Spleen (tissue), 11 donors: Measurements from ENCODE around the gene STAP1. TPM values are rescaled to one million over a fixed set of nuclear protein-coding genes. Genes with fewer than 3 reads are reported as not detected.

Source experiments
- DNase-seq: peaks from one replicate; pipeline ENCODE4 v3.0.0-alpha.2; 2020
- H3K27ac ChIP-seq, 8 donors: fragments of 200-600 bp; sonication (generic) in 7 of 8; 1 replicate in 4 of 8; 2 replicates in 4 of 8; pipeline versions ENCODE4 v1.5.0 to v1.8.0; 2016 to 2021; ENCODE audit warnings: inconsistent platforms in 4 of 8, mild to moderate bottlenecking in 4 of 8, moderate library complexity in 1 of 8
- H3K27me3 ChIP-seq, 7 donors: fragments of 200-600 bp; sonication (generic) in 6 of 7; replicated peaks in 1 of 7; 1 replicate in 4 of 7; 2 replicates in 3 of 7; pipeline versions ENCODE4 v1.5.0 to v1.8.0; 2016 to 2021; ENCODE audit warnings: inconsistent platforms in 3 of 7, mild to moderate bottlenecking in 1 of 7
- H3K36me3 ChIP-seq, 6 donors: fragments of 200-600 bp; sonication (generic) in 5 of 6; 1 replicate in 4 of 6; 2 replicates in 2 of 6; pipeline versions ENCODE4 v1.5.0 to v1.8.0; 2016 to 2021; ENCODE audit warnings: inconsistent platforms in 2 of 6
- H3K4me1 ChIP-seq, 6 donors: fragments of 200-600 bp; sonication (generic) in 5 of 6; 1 replicate in 3 of 6; 2 replicates in 3 of 6; pipeline versions ENCODE4 v1.5.0 to v1.8.0; 2016 to 2021; ENCODE audit warnings: inconsistent platforms in 3 of 6
- H3K4me3 ChIP-seq, 8 donors: fragments of 200-600 bp; sonication (generic) in 7 of 8; 1 replicate in 4 of 8; 2 replicates in 4 of 8; pipeline versions ENCODE4 v1.5.0 to v1.8.0; 2016 to 2021; ENCODE audit warnings: inconsistent platforms in 4 of 8, mild to moderate bottlenecking in 4 of 8, moderate library complexity in 2 of 8
- H3K9me3 ChIP-seq, 8 donors: fragments of 200-600 bp; sonication (generic) in 7 of 8; 1 replicate in 4 of 8; 2 replicates in 4 of 8; pipeline versions ENCODE4 v1.5.0 to v1.8.0; 2016 to 2021; ENCODE audit warnings: inconsistent platforms in 4 of 8
- CTCF ChIP-seq, 11 experiments: fragments of 200-600 bp in 7 of 11; fragments of 450-650 bp in 4 of 11; sonication (generic) in 4 of 11; IDR thresholded peaks in 8 of 11; conservative IDR thresholded peaks in 3 of 11; 1 replicate in 7 of 11; 2 replicates in 4 of 11; pipeline versions ENCODE4 v1.4.0 to v1.8.0; 2016 to 2021; ENCODE audit warnings: antibody characterized with exemption in 11 of 11, inconsistent platforms in 4 of 11, mild to moderate bottlenecking in 1 of 11
- POLR2A ChIP-seq, 3 donors: fragments of 450-650 bp; IDR thresholded peaks; one replicate each; pipeline ENCODE4 v1.5.1; 2017; ENCODE audit warnings: antibody characterized with exemption in 3 of 3, mild to moderate bottlenecking in 1 of 3
- POLR2AphosphoS5 ChIP-seq, 3 donors: sonication (generic); formaldehyde crosslinking; IDR thresholded peaks; one replicate each; pipeline ENCODE4 v1.5.1; 2017; ENCODE audit warnings: antibody characterized with exemption in 3 of 3
- WGBS, 5 donors: extraction: QIAGEN DNeasy Blood & Tissue Kit in 3 of 5; methylation state at CpG; one replicate each; pipeline versions ENCODE4 v1.1.5 to v1.1.7; 2013 to 2018; 5-methylcytosine and 5-hydroxymethylcytosine counted together
- intact Hi-C: fragments of 100-400 bp; cut with DNase I; formaldehyde crosslinking; loops from one replicate; pipeline ENCODE4 v1.15.0; 2023; ENCODE audit warnings: low total_unique reads
- polyA plus RNA-seq, 3 donors: library from polyadenylated mRNA; stranded (reverse); fragments of 200-250 nt; gene quantifications; one replicate each; pipeline ENCODE4 v1.2.1, GENCODE V29; 2013
- total RNA-seq, 7 donors: library from RNA; depleted of rRNA in 3 of 7; stranded (reverse); fragments of >200 nt in 3 of 7; fragmentation: NEBNext Ultra II Directional in 4 of 7; extraction: Animal tissue kit (Norgen Biotek cat#: 25700) in 4 of 7; gene quantifications; one replicate each; pipeline versions ENCODE4 v1.1.0 to v1.2.1, GENCODE V29; 2016 to 2021
- donor health status: healthy with polysubstance abuse.
- donor health status: DM: no; HTN: no; CAD: no; lungs with moderate emphysema.
- donor health status: DM: no; HTN: no; CAD: no.
- donor health status: Bipolar disorder and iron deficiency.
- donor health status: healthy.
- donor health status: DM: no; HTN: no; CAD: no.
- donor health status: DM: yes; HTN: yes; CAD: no.

STAP1 gene
- total and polyA plus RNA-seq, 10 donors, result 22.3 to 74.1 (median 25.7) TPM

GRCh38 chr4:67545199-67546003, 13.1 kb upstream of the STAP1 start, which contains the start of gene CENPC:
Gene CENPC, minus strand, starts transcription at chr4:67545503. Its CDS starts 148 bp downstream, at chr4:67545355.
- Histone ChIP-seq H3K27me3 (no peaks in the 10 kb centered on the region), H3K4me1 (peaks cover 13 to 63% (median 38%) of the 10 kb centered on the region in 6 donors), H3K27ac (peak within 1 kb of the TSS; percentile 81 to 95 (median 92)), H3K9me3 (no peaks in the 10 kb centered on the region), H3K36me3 (peaks cover 0 to 32% (median 7%) of the 10 kb centered on the region in 6 donors), H3K4me3 (peak within 1 kb of the TSS; percentile 40 to 76 (median 66))
- intact Hi-C loops, result no loop called here
- DNase-seq, result peak; percentile 98
- TF ChIP-seq POLR2AphosphoS5 (IDR thresholded peaks at IDR 0.05) (peak; percentile 98), CTCF (IDR thresholded peaks at IDR 0.05 in 8 of 11, conservative IDR thresholded peaks at IDR 0.05 in 3 of 11) (peak in 1 of 11 experiments; percentile 23), POLR2A (IDR thresholded peaks at IDR 0.05) (peak; percentile 73 to 91 (median 77))
- 0 to 1% (median 0%) methylated on average over 51 to 53 of the region's 53 CpGs for WGBS, 5 donors

GRCh38 chr4:67546004-67546356, 12.5 kb upstream of the STAP1 start:
- WGBS, 5 donors, result 24 to 30% (median 27%) methylated on average over 4 of the region's 4 CpGs
- Histone ChIP-seq H3K27me3 (no peaks in the 10 kb centered on the region), H3K4me1 (peaks cover 13 to 64% (median 38%) of the 10 kb centered on the region in 6 donors), H3K27ac (peak overlapping the region in 7 of 8 donors; percentile 88 to 95 (median 92)), H3K36me3 (peaks cover 0 to 26% (median 4%) of the 10 kb centered on the region in 6 donors), H3K9me3 (no peaks in the 10 kb centered on the region), H3K4me3 (peak overlapping the region; percentile 40 to 76 (median 66))
- intact Hi-C loops, result no loop called here
- TF ChIP-seq CTCF (IDR thresholded peaks at IDR 0.05 in 8 of 11, conservative IDR thresholded peaks at IDR 0.05 in 3 of 11), result no peak
- no peak for TF ChIP-seq POLR2AphosphoS5 (IDR thresholded peaks at IDR 0.05)
- no peak for TF ChIP-seq POLR2A (IDR thresholded peaks at IDR 0.05)
- no peak for DNase-seq

GRCh38 chr4:67546971-67547370, 11.6 kb upstream of the STAP1 start:
- no peaks in the 10 kb centered on the region for H3K27me3 ChIP-seq
- H3K4me3 ChIP-seq, result no peak overlapping the region
- DNase-seq, result no peak
- peaks cover 13 to 64% (median 34%) of the 10 kb centered on the region in 6 donors for H3K4me1 ChIP-seq
- no peaks in the 10 kb centered on the region for H3K9me3 ChIP-seq
- H3K36me3 ChIP-seq, result peaks cover 0 to 16% (median 2%) of the 10 kb centered on the region in 6 donors
- intact Hi-C loops, result no loop called here
- TF ChIP-seq CTCF (IDR thresholded peaks at IDR 0.05 in 8 of 11, conservative IDR thresholded peaks at IDR 0.05 in 3 of 11), result no peak
- no peak for TF ChIP-seq POLR2A (IDR thresholded peaks at IDR 0.05)
- TF ChIP-seq POLR2AphosphoS5 (IDR thresholded peaks at IDR 0.05), result no peak
- WGBS, 5 donors, result 76 to 82% (median 76%) methylated on average over 4 of the region's 4 CpGs
- H3K27ac ChIP-seq, result no peak overlapping the region

GRCh38 chr4:67549123-67549522, 9.4 kb upstream of the STAP1 start:
- H3K4me1 ChIP-seq, result peaks cover 2 to 50% (median 13%) of the 10 kb centered on the region in 6 donors

More at GRCh38 chr4:67549123-67549522, 9.4 kb upstream of the STAP1 start:
- H3K27me3 ChIP-seq, result no peaks in the 10 kb centered on the region
- intact Hi-C loops, result no loop called here
- DNase-seq, result no peak
- 2 to 8% (median 6%) methylated on average over 1 of the region's 1 CpG for WGBS, 5 donors
- TF ChIP-seq CTCF (IDR thresholded peaks at IDR 0.05 in 8 of 11, conservative IDR thresholded peaks at IDR 0.05 in 3 of 11) (peak in 9 of 11 experiments; percentile 21 to 53 (median 40)), POLR2AphosphoS5 (IDR thresholded peaks at IDR 0.05) (no peak), POLR2A (IDR thresholded peaks at IDR 0.05) (no peak)
- H3K36me3 ChIP-seq, result no peaks in the 10 kb centered on the region
- H3K4me3 ChIP-seq, result no peak overlapping the region
- no peaks in the 10 kb centered on the region for H3K9me3 ChIP-seq
- H3K27ac ChIP-seq, result peak overlapping the region in 2 of 8 donors; percentile 68 to 71
